ENCODE measurements around the gene C2orf92.

- TF ChIP-seq CTCF (conservative IDR thresholded peaks at IDR 0.05): no peak
- TF ChIP-seq ZFX (IDR thresholded peaks at IDR 0.05): no peak
These were observed 67.3 kb downstream of the C2orf92 start for GRCh38 chr2:97736608-97737330.

Data from C4-2B (cell line).